ENCODE data around the gene FGGY.

Gene FGGY

GRCh38 chr1:59688976-59689375, 392.1 kb downstream of the FGGY start:
- TF ChIP-seq, protein P1, sequence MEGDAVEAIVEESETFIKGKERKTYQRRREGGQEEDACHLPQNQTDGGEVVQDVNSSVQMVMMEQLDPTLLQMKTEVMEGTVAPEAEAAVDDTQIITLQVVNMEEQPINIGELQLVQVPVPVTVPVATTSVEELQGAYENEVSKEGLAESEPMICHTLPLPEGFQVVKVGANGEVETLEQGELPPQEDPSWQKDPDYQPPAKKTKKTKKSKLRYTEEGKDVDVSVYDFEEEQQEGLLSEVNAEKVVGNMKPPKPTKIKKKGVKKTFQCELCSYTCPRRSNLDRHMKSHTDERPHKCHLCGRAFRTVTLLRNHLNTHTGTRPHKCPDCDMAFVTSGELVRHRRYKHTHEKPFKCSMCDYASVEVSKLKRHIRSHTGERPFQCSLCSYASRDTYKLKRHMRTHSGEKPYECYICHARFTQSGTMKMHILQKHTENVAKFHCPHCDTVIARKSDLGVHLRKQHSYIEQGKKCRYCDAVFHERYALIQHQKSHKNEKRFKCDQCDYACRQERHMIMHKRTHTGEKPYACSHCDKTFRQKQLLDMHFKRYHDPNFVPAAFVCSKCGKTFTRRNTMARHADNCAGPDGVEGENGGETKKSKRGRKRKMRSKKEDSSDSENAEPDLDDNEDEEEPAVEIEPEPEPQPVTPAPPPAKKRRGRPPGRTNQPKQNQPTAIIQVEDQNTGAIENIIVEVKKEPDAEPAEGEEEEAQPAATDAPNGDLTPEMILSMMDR (IDR thresholded peaks at IDR 0.05; ENCODE audit: low read depth, low read length), result no peak
- Histone ChIP-seq H3K36me3 (no peaks in the 10 kb centered on the region), H3K9me3 (ENCODE audit: severe bottlenecking) (no peaks in the 10 kb centered on the region), H3K4me3 (ENCODE audit: low read depth, low read length) (no peak overlapping the region), H3K27me3 (ENCODE audit: insufficient read depth, low read depth, severe bottlenecking) (no peaks in the 10 kb centered on the region), H3K27ac (peak overlapping the region; percentile 91)
- no peak for DNase-seq

- TF ChIP-seq, protein P1 (IDR thresholded peaks at IDR 0.05; ENCODE audit: low read depth, low read length), result no peak
- Histone ChIP-seq H3K27me3 (ENCODE audit: insufficient read depth, low read depth, severe bottlenecking) (no peaks in the 10 kb centered on the region), H3K36me3 (no peaks in the 10 kb centered on the region), H3K9me3 (ENCODE audit: severe bottlenecking) (no peaks in the 10 kb centered on the region), H3K27ac (peak overlapping the region; percentile 91), H3K4me3 (ENCODE audit: low read depth, low read length) (no peak overlapping the region)
- DNase-seq, result no peak
Measured at GRCh38 chr1:59689730-59690129, 392.8 kb downstream of the FGGY start.

- H3K4me3 ChIP-seq (ENCODE audit: low read depth, low read length), result peak overlapping the region; percentile 21
- H3K36me3 ChIP-seq, result no peaks in the 10 kb centered on the region
- TF ChIP-seq, protein P1 (IDR thresholded peaks at IDR 0.05; ENCODE audit: low read depth, low read length), result no peak
- peak; percentile 61 for DNase-seq
- H3K9me3 ChIP-seq (ENCODE audit: severe bottlenecking), result no peaks in the 10 kb centered on the region
- peak overlapping the region; percentile 91 for H3K27ac ChIP-seq
- H3K27me3 ChIP-seq (ENCODE audit: insufficient read depth, low read depth, severe bottlenecking), result no peaks in the 10 kb centered on the region
Measured at GRCh38 chr1:59690171-59690930, 393.5 kb downstream of the FGGY start.

DNA sequence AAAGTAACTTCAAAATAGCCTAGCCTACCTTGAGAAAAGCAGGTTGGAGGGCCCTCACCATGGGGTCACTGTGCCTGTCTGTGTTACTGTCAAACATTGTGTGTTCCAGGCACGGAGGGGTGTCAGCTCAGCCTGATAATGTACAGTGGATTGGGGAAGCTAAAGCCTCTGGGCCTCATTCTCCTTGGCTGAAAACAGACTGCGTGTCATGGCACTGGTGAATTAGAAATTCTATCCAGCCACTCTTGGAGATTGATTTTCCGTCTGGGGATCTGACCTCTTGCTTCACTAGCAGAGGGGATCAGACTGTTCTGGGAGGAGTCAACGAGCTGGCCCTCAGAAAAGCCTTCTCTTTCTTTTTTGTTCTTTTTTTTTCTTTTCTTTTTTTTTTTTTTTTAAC, 394.4 kb downstream of the FGGY start:
- peak overlapping the region; percentile 21; the same call in 1 of the 2 replicates for H3K4me3 ChIP-seq (ENCODE audit: low read depth, low read length)
- peak overlapping the region; percentile 91 for H3K27ac ChIP-seq
- peak; percentile 87 for DNase-seq
- H3K9me3 ChIP-seq (ENCODE audit: severe bottlenecking), result no peaks in the 10 kb centered on the region
- no peaks in the 10 kb centered on the region for H3K27me3 ChIP-seq (ENCODE audit: insufficient read depth, low read depth, severe bottlenecking)
- no peaks in the 10 kb centered on the region for H3K36me3 ChIP-seq
- TF ChIP-seq, protein P1 (IDR thresholded peaks at IDR 0.05; ENCODE audit: low read depth, low read length), result no peak

GRCh38 chr1:59692591-59692990, 395.7 kb downstream of the FGGY start:
- H3K9me3 ChIP-seq (ENCODE audit: severe bottlenecking), result no peaks in the 10 kb centered on the region
- no peak overlapping the region for H3K27ac ChIP-seq
- no peaks in the 10 kb centered on the region for H3K36me3 ChIP-seq
- no peak overlapping the region for H3K4me3 ChIP-seq (ENCODE audit: low read depth, low read length)
- no peaks in the 10 kb centered on the region for H3K27me3 ChIP-seq (ENCODE audit: insufficient read depth, low read depth, severe bottlenecking)
- no peak for DNase-seq
- TF ChIP-seq, protein P1 (IDR thresholded peaks at IDR 0.05; ENCODE audit: low read depth, low read length), result no peak

DNA sequence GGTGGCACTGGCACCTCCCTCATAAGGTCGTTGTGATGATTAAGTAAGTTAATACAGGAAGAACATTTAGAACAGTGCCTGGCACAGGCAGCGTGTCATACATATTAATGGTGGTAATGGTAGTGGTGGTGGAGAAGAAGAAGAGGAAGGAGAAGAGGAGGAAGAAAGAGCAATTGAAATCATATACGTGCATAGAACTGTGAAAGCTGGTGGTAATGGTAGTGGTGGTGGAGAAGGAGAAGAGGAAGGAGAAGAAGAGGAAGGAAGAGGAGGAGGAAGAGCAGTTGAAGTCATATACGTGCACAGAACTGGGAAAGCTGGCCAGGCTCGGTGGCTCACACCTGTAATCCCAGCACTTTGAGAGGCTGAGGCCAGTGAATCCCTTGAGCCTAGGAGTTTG, 396.5 kb downstream of the FGGY start:
- no peaks in the 10 kb centered on the region for H3K9me3 ChIP-seq (ENCODE audit: severe bottlenecking)
- H3K27ac ChIP-seq, result no peak overlapping the region
- no peak overlapping the region for H3K4me3 ChIP-seq (ENCODE audit: low read depth, low read length)
- no peaks in the 10 kb centered on the region for H3K27me3 ChIP-seq (ENCODE audit: insufficient read depth, low read depth, severe bottlenecking)
- TF ChIP-seq, protein P1 (IDR thresholded peaks at IDR 0.05; ENCODE audit: low read depth, low read length), result no peak
- DNase-seq, result no peak
- no peaks in the 10 kb centered on the region for H3K36me3 ChIP-seq
